CD4-positive, alpha-beta T cell (primary cell): Measurements from ENCODE around the gene ABHD16B. TPM values are rescaled to one million over a fixed set of nuclear protein-coding genes. Genes with fewer than 3 reads are reported as not detected.

ENCODE experiments used
- ATAC-seq: fragments of 200-7000 bp; cut with Tn5 transposase; one replicate; pipeline ENCODE4 v1.10.0; 2022; ENCODE audit warnings: mild to moderate bottlenecking; ENCODE audit not compliant: poor library complexity
- CTCF ChIA-PET: fragments of 350-600 bp; sonication (Branson Sonifier 250); formaldehyde crosslinking; loops from one replicate; lab custom pipeline; 2021; ENCODE audit warnings: antibody characterized with exemption, inconsistent platforms; lab: Charles Lee
- POLR2A ChIA-PET: fragments of 350-600 bp; sonication (Branson Sonifier 250); formaldehyde crosslinking; loops from one replicate; lab custom pipeline; 2021; ENCODE audit warnings: antibody characterized with exemption, inconsistent platforms; lab: Charles Lee
- DNase-seq, 14 experiments: peaks; one replicate each; pipeline ENCODE4 v3.0.0-alpha.2; 2013 to 2020; ENCODE audit warnings: mixed read lengths in 2 of 14
- H3K27ac ChIP-seq, 2 donors: one replicate each; pipeline versions ENCODE4 v1.5.1 to v1.7.0; 2013; ENCODE audit warnings: low read length in 2 of 2, low read depth in 1 of 2, mild to moderate bottlenecking in 1 of 2
- H3K27me3 ChIP-seq, 2 experiments: 1 replicate in 1 of 2; 2 replicates in 1 of 2; pipeline versions ENCODE4 v1.6.1 to v1.7.0; 2013; ENCODE audit warnings: low read length in 2 of 2, control low read depth in 1 of 2, mild to moderate bottlenecking in 1 of 2, moderate library complexity in 1 of 2; ENCODE audit not compliant: insufficient read depth in 2 of 2, control insufficient read depth in 1 of 2
- H3K36me3 ChIP-seq: one replicate; pipeline ENCODE4 v1.6.1; 2013; ENCODE audit warnings: low read length, control low read depth; ENCODE audit not compliant: insufficient read depth
- H3K4me1 ChIP-seq: one replicate; pipeline ENCODE4 v1.6.1; 2013; ENCODE audit warnings: low read length, control low read depth; ENCODE audit not compliant: insufficient read depth
- H3K4me3 ChIP-seq: one replicate; pipeline ENCODE4 v1.5.1; 2013; ENCODE audit warnings: mild to moderate bottlenecking, low read length, moderate library complexity
- H3K9me3 ChIP-seq, 2 experiments: 1 replicate in 1 of 2; 2 replicates in 1 of 2; pipeline versions ENCODE4 v1.6.1 to v1.7.0; 2013; ENCODE audit warnings: low read length in 2 of 2, mild to moderate bottlenecking in 2 of 2, control low read depth in 1 of 2, moderate library complexity in 1 of 2; ENCODE audit not compliant: control insufficient read depth in 1 of 2, insufficient read depth in 1 of 2
- H3K27ac Mint-ChIP-seq: one replicate; pipeline ENCODE4 v1.8.0; 2020; ENCODE audit warnings: mixed read lengths
- H3K27me3 Mint-ChIP-seq: one replicate; pipeline ENCODE4 v1.8.0; 2021; ENCODE audit warnings: mixed read lengths
- H3K36me3 Mint-ChIP-seq: one replicate; pipeline ENCODE4 v1.8.0; 2021; ENCODE audit warnings: low read depth, mixed read lengths
- H3K4me1 Mint-ChIP-seq: one replicate; pipeline ENCODE4 v1.8.0; 2021; ENCODE audit warnings: low read depth, mixed read lengths
- H3K4me3 Mint-ChIP-seq: one replicate; pipeline ENCODE4 v1.8.0; 2020; ENCODE audit warnings: mild to moderate bottlenecking, mixed read lengths
- H3K9me3 Mint-ChIP-seq: one replicate; pipeline ENCODE4 v1.8.0; 2020; ENCODE audit warnings: mixed read lengths
- CTCF ChIP-seq: fragments of 200-600 bp; IDR thresholded peaks from one replicate; pipeline ENCODE4 v1.8.0; 2022; ENCODE audit warnings: antibody characterized with exemption, mild to moderate bottlenecking
- intact Hi-C, 2 experiments: fragments of 100-400 bp; cut with DNase I in 1 of 2; cut with micrococcal nuclease in 1 of 2; formaldehyde crosslinking; loops; one replicate each; pipeline versions ENCODE4 v1.15.1 to v1.9.0; 2023 to 2025; cut with DNase I, micrococcal nuclease
- polyA plus RNA-seq, 2 donors: library from polyadenylated mRNA; unstranded; fragments of 120-200 nt; gene quantifications; one replicate each; pipeline ENCODE4 v1.2.1, GENCODE V29; 2013
- total RNA-seq, 174 experiments: library from RNA in 2 of 174; stranded (reverse) in 2 of 174; gene quantifications; one replicate each; pipeline ENCODE4 v1.2.3 and lab custom pipeline; 2021 to 2026

Gene ABHD16B
- total RNA-seq (not detected), total RNA-seq (lab: John Stamatoyannopoulos, UW) (0 to 0.28 (median 0) reads per million in 172 experiments)
- not detected for polyA plus RNA-seq (2013, experiment 1 of 2)
- polyA plus RNA-seq (2013, experiment 2 of 2): not detected

DNA sequence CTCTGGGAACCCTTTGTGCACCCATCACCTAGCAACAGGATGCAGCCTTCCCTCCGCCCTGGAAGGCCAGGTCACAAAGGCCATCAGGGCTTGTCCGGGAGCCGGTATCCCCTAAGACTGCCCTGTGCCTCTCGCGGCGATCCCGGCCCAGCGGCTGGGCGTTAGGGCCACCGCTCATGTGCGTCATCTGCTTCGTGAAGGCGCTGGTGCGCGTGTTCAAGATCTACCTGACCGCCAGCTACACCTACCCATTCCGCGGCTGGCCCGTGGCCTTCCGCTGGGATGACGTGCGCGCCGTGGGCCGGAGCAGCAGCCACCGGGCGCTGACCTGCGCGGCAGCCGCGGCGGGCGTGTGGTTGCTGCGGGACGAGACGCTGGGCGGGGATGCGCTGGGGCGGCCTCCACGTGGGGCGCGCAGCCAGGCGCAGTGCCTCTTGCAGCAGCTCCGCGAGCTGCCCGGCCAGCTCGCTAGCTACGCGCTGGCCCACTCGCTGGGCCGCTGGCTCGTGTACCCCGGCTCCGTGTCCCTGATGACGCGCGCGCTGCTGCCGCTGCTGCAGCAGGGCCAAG is at the start of gene ABHD16B:
TSS of gene ABHD16B (plus strand) at position 134 of the 570 bp plus-strand sequence. CDS start at position 177, 43 bp downstream.
- Histone ChIP-seq H3K4me1 (peaks cover 53% of the 10 kb centered on the region), H3K9me3 (peaks cover 0 to 7% of the 10 kb centered on the region in 2 experiments), H3K36me3 (peaks cover 7% of the 10 kb centered on the region), H3K27ac (no peak within 1 kb of the TSS), H3K27me3 (no peaks in the 10 kb centered on the region), H3K4me3 (no peak within 1 kb of the TSS)
- no peak within 1 kb of the TSS for H3K27ac Mint-ChIP-seq
- H3K36me3 Mint-ChIP-seq: peaks cover 23% of the 10 kb centered on the region
- H3K9me3 Mint-ChIP-seq: no peaks in the 10 kb centered on the region
- no peak for TF ChIP-seq CTCF
- no peaks in the 10 kb centered on the region for H3K27me3 Mint-ChIP-seq
- POLR2A ChIA-PET: no interaction called here
- no peak within 1 kb of the TSS for H3K4me3 Mint-ChIP-seq
- intact Hi-C loops: loop anchor here in 1 of 2 experiments (5.0 to 10.0 kb wide), 2 partner anchors 74 to 207 kb away; partner anchors contain the start of genes RTEL1 and STMN3
- no peak for ATAC-seq
- H3K4me1 Mint-ChIP-seq: peaks cover 50% of the 10 kb centered on the region
- CTCF ChIA-PET: no interaction called here
- DNase-seq: no peak

- no peaks in the 10 kb centered on the region for H3K9me3 Mint-ChIP-seq
- H3K27me3 ChIP-seq: peaks cover 0 to 2% of the 10 kb centered on the region in 2 experiments
- peaks cover 5% of the 10 kb centered on the region for H3K27me3 Mint-ChIP-seq
- no peaks in the 10 kb centered on the region for H3K4me1 ChIP-seq
- H3K4me3 Mint-ChIP-seq: no peak overlapping the region
- CTCF ChIA-PET: no interaction called here
- TF ChIP-seq CTCF: no peak
- no peak overlapping the region for H3K27ac Mint-ChIP-seq
- no peaks in the 10 kb centered on the region for H3K9me3 ChIP-seq
- no peaks in the 10 kb centered on the region for H3K36me3 Mint-ChIP-seq
- no peak for ATAC-seq
- no peaks in the 10 kb centered on the region for H3K36me3 ChIP-seq
- intact Hi-C loops: no loop called here
- H3K4me3 ChIP-seq: no peak overlapping the region
- POLR2A ChIA-PET: no interaction called here
- H3K4me1 Mint-ChIP-seq: peaks cover 5% of the 10 kb centered on the region
- no peak for DNase-seq
- H3K27ac ChIP-seq: no peak overlapping the region
Observed at GRCh38 chr20:63814891-63815614, 46.2 kb upstream of the ABHD16B start.

DNA sequence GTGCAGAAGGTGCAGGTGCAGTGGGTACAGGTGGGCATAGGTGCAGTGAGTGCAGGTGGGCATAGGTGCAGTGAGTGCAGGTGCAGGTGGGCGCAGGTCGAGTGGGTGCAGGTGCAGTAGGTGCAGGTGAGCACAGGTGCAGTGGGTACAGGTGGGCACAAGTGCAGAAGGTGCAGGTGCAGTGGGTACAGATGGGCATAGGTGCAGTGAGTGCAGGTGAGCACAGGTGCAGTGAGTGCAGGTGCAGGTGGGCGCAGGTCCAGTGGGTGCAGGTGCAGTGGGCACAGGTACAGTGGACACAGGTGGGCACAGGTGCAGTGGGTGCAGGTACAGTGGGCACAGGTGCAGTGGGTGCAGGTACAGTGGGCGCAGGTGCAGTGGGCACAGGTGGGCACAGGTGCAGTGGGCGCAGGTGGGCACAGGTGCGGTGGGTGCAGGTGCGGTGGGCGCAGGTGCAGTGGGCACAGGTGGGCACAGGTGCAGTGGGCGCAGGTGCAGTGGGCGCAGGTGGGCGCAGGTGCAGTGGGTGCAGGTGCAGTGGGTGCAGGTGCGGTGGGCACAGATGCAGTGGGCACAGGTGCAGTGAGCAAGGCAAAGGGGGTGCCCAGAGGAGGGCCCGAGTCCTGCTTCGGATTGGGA is 45.6 kb upstream of the ABHD16B start:
- Histone ChIP-seq H3K9me3 (no peaks in the 10 kb centered on the region), H3K4me1 (no peaks in the 10 kb centered on the region), H3K27ac (no peak overlapping the region), H3K4me3 (no peak overlapping the region), H3K27me3 (peaks cover 0 to 2% of the 10 kb centered on the region in 2 experiments), H3K36me3 (no peaks in the 10 kb centered on the region)
- no peak for TF ChIP-seq CTCF
- no peaks in the 10 kb centered on the region for H3K9me3 Mint-ChIP-seq
- H3K36me3 Mint-ChIP-seq: no peaks in the 10 kb centered on the region
- peaks cover 5% of the 10 kb centered on the region for H3K27me3 Mint-ChIP-seq
- no peak for ATAC-seq
- DNase-seq: no peak
- H3K27ac Mint-ChIP-seq: no peak overlapping the region
- CTCF ChIA-PET: no interaction called here
- POLR2A ChIA-PET: no interaction called here
- no peak overlapping the region for H3K4me3 Mint-ChIP-seq
- intact Hi-C loops: no loop called here
- H3K4me1 Mint-ChIP-seq: peaks cover 5% of the 10 kb centered on the region
